Fibroblast of skin of right quadriceps (primary cell): ENCODE results near the gene SYNPO2.
"Not testable (repeated sequence)": the region's sequence is repeated elsewhere in the genome, so short reads cannot be mapped to it uniquely, and the experiment has no call there.

Experiments
- DNase-seq: peaks from one replicate; pipeline ENCODE4 v3.0.0-alpha.2; 2013

Gene SYNPO2

DNA sequence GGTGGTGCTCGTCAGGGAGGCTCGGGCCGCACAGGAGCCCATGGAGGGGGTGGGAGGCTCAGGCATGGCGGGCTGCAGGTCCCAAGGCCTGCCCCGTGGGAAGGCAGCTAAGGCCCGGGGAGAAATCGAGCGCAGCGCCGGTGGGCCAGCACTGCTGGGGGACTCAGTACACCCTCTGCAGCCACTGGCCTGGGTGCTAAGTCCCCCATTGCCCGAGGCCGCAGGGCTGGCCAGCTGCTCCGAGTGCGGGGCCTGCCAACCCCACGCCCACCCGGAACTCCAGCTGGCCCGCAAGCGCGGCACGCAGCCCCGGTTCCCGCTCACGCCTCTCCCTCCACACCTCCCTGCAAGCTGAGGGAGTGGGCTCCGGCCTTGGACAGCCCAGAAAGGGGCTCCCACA, 88.4 kb downstream of the SYNPO2 start:
- not testable (repeated sequence) for DNase-seq

DNA sequence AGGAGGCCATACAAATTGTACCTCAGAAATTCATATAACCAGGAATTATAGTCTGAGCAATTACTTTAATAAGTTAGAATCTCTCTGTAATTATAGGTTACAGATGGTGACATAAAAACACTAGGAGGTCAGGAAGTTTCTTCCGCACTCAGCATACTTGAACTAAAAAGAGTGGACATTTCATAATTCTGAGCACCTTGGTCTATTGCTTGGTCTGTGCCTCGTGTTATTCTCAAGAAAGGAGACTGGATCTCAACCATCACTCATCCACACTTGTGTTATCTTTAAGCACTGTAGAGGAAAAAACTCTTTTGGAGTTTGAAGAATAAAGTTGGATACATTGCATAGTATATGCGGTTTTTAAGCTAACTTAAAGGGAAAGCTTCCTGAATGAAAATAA, 91.1 kb downstream of the SYNPO2 start:
- DNase-seq: no peak

DNA sequence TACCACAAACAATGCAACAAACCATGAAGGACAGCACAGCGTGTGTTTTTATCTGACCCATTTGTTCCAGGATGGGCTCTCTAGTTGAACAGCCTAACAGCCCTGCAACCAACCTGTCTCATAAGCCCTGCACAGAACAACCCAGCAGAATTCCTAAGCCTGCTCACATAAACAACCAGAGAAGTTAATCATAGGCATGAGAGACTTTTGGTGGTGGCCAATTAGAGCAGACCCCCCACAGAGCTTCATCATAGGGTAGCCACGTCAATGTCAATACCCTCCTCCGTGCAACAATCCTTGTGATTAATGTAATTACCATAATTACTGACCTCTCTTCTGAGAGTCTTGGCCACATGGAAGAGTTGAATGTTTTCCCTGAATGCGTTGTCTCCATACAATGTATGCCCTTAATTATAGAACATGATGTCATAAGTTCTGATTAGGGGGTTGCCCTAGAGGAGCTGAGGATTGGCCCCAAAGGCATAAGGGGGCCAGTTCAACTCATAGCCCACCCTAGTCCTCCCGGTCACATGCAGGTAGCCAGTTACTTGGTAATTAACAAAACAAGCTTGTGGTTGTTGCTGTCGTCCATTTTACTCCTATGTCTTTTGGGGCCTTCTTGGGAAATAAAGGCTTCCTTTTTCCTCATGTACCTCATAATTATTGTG, 92.7 kb downstream of the SYNPO2 start:
- DNase-seq: peak; percentile 90

DNA sequence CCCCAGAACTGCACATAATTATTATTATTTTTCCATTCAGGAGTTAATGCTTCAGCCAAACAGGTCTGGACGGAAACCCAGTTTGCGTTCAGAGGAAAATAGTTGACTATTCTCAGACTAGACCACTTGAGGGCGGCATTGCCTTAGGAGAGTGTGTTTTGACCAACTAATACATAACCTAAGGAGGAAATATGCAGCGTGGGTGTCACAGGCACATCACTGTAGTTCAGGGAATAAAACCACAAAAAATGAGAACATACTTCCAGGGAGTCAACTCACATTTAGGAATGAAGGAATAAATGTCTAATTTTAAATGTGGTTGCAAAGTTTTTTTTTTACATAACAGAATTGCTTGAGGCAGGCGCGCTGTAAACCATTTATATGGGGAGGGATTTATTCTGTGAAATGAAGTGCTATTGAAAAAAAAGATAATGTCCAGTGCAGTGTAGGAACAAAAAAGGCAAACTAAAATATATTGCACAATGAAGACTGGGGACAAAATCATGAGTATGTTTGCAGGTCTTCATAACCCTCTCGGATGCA, 93.3 kb downstream of the SYNPO2 start:
- peak; percentile 97 for DNase-seq

DNA sequence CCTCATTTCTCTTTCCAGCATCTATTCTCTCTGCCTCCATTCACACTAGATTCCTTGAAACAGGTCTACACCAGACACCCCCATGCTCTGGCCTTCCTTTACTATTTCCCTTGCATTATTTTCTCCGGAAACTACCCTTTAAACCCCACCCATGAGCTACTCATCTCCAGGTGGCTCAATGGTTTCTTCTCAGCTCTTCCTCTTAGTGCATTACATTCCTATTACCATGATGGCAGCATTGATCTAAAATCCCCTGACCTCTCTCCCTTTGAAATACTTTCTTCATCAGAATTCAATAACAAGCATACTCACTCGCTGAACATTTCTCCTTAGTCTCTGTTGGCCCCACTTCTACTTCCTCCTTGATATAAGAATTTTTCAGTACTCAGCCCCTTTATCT, 94.6 kb downstream of the SYNPO2 start:
- DNase-seq: no peak

DNA sequence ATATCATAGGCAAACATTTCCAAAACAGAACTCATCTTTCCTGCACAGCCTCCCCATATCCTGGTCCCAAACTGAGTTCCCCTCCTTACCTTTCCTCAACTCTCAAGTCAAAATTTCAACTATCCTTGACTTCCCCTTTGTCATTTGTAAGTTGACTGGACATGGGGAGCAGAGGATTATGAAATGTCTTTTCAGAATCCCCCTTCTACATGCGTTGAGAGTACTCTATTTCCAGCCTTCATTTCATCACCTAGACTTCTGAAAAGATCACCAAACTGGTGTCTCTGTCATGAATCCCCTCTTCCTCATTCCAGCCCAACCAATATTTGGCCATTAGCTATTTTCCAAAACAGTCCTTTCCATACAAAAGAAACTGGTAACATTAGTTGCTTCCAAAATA, 95.2 kb downstream of the SYNPO2 start:
- no peak for DNase-seq

DNA sequence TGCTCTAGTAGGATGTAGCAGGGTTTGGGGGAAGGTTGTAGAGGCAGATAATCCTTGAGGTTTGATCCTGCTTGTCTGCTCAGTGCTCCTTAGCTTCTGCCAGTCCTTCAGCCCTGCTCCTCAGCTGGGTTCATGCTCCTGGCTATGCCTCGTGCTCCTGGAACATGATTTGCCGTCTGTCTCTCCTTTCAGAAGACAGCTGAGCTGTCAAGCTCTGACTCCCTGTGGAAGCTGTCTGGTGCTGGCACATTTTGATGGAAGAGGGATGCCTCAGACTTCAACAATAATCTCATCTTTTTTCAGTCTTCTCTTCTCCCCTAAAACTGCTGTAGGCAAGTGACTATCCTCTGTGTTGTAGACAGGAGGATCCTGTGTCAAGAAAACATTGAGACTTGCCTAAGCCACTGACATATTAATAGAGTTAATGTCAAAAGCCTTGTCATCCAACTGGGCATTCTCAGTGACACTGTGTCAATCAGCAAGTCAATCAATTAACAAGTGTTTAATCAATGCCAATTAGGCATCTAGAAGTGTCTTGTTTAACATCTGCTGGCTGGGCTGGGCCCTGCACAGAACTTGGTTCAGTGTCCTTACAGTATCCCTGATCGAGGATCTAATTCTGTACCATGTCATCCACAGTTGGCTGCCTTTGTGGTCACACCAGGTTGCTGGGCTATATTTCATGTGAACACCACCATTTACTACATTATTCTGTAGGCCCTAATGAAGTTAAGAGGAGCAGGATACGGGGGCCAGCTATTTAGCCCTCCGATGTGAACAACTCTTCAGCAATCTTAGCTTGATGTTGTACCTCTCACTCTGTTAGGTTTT, 96.7 kb downstream of the SYNPO2 start:
- no peak for DNase-seq

DNA sequence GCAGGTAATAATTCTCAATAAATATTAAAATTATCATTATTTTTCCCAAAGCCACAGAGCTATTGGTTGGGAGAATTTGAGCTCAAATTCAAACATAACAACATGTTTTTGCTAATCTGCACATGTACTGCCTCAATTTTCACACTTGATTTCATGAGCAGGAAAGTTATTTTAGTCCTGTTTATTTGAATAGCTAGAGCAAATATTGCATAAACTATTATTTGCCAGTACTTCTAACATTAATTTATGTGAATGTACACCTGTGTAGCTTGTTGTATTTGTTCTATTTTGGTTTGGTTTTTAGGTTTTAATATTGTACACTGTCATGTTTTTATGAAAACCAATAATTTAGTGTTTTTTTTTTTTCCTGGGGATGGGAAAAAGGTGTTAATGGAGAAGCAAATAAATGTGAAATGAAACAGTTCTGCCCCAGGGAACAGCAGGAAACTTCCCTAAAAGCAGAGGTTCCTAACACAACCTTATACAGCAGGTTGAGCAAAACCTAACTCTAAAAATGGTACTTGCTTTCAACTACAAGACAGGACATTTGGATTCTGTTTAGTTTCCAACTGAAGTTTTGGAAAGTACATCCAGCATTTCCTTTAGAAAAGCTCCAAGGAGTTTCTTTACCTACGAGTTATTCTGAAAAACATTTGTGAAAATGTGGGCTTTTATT, 99.4 kb downstream of the SYNPO2 start:
- no peak for DNase-seq

DNA sequence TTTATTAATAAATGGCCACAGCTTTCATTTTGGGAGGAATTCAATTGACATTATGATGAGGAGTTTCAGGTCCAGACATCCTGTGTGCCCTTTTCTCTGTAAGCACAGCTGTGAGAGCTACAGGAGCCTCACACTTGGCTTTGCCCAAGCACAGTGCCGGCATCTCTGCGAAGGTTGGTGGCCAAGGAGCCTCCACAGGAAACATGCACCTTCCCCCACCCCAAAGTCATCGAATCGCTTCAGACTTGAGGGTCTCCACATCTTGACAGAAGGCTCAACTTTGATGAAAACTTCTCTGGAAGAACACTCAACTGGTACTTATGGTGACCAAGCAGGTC, 100.0 kb downstream of the SYNPO2 start:
- no peak for DNase-seq

DNA sequence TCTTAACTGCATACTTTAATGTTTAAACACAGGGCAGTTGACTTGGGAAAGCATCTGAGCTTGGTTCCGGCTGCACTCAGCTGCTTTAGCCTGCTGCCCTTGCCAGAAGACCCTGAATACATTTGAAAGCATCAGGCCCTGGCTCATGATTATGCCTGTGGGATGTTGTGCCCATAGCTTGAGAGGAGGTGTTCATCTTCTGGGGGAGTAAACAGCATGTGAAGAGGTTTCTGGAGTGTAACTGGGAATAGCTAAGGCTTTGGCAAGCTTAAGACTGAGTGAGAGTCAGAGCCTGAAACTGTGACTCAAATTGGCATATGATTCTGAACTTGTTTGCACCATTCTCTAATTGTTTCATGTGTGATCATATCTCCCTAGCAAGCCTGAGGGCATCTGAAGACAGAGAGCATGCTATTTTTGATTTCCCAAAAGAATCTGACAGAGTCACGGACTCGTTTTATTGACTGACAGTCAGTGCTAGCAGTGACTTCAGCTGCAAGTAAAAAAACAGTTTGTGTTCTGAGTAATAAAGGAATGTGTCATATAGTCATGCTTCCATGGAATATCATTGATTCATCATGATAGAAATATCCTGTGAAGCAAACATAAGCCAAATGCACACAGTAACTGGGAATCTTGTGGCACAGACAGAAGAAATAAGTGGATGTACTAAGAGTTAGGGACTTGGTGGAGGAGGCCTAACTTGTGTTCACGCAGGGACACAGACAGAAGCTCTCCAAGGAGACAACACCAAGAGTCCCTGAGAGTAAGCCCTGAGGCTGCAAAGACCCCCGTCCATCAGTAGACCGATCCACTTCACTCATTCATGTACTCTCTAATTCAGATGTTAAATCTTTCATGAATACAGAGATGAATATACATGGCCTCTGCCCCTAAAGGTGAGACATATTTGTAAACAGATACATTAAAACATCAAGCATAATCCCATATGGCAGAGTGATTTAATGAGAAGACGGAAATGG, 100.7 kb downstream of the SYNPO2 start:
- DNase-seq: peak; percentile 97

DNA sequence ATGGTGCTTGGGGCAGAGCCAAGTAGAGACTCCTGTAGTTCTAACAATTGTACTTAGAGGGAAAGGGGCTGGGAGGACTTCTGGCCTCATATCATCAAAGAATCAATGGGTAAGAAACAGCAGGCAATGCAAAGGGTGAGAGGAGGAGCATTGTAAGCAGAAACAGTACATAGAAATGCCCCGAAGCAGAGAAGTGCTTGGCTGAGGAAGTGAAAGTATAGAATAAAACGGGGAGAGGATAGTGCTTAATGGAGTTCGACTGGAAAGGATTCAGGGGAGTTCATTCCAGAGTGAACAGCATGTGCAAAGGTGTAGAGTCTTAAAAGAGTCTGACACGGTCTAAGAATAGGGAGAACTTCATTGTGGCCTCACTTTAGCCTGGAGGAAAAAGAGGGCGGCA, 103.0 kb downstream of the SYNPO2 start:
- no peak for DNase-seq

DNA sequence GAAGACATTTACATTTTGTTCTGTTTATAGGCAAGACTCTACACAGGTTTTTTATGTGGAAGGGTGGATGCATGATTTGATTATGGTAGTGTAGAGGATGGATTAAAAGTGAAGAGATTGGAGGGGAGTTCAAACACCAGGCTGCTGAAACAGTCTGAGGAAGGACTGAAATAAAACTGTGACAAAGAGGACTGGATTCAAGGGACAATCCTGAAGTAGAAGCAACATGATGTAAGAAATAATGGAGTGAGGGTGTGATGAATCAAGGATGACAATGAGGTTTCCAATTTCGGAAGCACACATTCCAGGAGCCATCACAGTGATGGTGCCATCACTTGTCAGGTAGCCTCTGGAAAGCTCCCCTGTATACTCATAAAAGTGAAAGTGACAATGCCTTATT, 103.5 kb downstream of the SYNPO2 start:
- DNase-seq: no peak

DNA sequence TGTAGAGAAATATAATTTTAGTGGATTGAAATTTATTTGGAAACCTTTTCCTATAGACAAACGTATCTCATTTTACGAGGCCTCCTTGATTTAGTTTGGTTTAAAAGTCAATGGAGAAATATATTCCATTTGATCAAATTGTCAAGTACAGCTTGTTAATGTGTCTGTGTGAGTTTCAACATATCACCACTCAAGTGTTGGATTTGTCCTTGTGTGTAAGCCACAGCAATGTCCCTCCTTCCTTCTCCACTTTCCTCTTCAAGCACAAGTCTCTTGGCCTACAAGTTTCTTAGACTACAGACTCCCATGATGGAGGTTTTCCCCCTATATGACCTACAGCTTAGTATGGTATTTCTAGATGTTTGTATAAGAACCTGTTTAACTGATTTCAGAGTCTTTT, 104.7 kb downstream of the SYNPO2 start:
- DNase-seq: no peak

DNA sequence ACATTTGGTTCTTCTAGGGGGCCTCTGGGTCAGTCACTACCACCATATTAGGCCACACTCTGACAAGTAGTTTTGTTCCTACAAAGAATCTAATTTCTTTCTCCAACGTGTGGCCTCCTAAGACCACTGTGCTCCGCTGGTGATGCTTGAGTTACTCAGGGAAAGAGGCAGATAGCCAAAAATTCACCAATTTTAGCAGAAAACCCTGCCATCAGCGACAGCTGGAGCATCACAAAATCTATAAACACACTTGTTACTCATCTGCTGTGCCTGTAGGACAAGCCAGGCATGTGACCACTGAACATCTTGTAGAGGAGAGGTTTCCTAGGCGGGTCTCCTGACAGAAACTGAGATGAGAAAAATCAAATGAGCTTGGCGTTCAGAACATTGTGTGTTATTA, 105.4 kb downstream of the SYNPO2 start:
- DNase-seq: peak; percentile 26

DNA sequence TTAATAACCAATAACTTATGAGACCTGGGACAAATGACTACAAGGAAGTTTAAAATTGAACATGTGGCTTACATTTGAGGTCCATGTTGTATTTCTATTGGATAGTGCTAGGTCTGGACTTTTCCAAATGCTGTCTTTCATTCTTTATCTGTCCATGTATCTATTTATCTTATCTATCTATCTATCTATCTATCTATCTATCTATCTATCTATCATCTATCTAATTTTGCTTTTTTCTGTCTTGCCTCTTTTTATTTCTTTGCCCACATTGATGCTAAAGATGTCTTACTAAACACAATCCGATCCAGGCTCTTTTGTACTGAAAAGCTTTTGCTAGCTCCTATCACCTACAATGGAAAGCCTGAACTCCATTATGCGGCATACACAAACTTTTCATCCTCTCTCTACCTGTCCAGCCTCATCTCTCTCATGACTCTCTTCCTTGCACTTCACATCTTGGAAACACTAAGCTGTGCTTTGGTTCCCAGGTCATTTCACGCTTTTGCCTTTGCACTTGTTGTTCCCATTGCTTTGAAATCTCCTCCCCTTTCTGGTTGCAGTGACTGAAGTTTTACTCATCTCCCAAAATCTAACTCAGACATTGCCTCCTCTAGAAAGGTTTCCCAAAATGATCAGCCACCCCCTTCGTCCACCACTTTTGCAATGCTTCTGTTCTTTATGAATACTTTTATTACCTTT, 107.2 kb downstream of the SYNPO2 start:
- no peak for DNase-seq

DNA sequence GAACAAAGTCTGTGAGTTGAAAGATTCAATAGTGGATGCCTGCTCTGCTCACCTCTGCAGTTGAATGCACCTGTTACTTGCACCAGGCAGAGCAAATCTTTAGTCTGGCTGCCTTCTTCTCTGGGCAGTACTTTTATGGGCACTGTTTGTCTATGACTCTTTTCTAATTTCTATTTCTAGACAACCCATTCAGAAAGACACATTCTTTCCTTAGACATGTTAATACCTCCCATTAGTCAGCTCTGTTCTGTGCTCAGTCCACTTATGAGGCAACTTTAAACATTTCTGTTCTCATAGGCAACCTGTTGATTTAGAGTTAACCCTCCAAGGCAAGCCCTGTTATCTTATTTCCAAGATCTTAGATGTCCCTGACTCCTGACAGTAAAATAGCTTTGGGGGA, 108.9 kb downstream of the SYNPO2 start:
- DNase-seq: peak; percentile 41

DNA sequence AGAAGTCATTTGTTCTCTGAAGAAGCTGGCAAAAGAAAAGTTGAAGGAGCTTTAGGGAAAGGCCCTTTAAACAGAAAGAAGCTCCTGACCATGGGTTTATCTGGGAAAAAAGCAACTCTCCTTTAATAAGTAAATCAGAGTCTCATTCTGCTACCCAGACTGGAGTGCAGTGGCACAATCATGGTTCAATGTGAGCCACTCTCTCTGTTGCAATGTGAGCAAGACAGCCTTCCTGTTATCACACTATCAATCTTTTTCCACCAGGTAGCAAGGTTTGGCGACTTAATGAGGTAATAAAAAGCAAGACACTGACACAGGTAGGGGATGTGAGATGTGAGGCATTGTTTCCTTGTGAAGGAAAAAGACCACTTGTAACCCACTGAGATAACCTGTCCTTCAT, 111.3 kb downstream of the SYNPO2 start:
- DNase-seq: no peak

DNA sequence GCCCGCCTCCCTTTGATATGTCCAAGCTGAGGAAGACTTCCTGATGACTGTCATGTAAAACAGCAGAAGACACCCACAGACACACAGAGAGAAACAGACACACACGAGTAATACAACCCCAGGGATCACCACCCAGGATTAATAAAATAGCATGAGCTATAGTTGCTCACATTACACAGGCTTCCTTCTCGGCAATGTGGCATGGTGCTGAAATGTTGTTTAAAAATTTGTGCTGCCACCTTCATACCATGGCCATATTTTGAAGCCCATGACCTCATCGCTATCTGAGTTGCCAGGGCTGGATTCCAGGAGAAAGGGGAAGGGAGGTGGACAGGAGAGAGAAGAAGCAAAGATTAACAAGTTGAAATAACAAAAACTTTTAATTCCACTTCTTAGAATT, 111.7 kb downstream of the SYNPO2 start:
- no peak for DNase-seq

DNA sequence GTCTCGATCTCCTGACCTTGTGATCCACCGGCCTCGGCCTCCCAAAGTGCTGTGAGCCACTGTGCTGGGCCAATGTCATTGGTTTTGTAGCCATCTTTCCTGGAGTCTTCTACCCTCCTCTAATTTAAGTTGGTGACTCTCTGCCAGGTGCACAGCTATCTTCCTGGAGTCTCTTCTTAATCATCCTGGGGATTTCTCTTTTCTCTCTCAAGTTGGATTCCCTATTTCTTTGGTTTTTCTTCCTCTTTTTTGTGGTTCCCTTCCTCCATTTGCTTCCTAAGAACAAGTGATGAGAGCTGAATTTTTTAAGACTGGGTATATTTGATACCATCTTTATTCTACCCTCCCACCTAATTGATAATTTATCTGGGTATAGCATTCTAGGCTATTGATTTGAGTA, 113.8 kb downstream of the SYNPO2 start:
- DNase-seq: no peak

DNA sequence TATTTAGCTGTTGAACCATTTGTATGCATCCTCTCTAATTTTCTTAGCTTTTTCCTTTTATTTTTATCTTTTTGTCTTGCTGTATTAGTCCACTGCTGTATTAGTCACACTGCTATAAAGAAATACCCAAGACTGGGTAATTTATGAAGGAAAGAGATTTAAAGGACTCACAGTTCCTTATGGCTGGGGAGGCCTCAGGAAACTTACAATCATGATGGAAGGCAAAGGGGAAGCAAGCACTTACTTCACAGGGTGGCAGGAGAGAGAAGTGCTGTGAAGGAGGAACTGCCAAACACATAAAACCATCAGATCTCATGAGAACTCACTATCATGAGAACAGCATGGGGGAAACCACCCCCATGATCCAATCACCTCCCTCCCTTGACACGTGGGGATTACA, 114.3 kb downstream of the SYNPO2 start:
- DNase-seq: not testable (repeated sequence)

DNA sequence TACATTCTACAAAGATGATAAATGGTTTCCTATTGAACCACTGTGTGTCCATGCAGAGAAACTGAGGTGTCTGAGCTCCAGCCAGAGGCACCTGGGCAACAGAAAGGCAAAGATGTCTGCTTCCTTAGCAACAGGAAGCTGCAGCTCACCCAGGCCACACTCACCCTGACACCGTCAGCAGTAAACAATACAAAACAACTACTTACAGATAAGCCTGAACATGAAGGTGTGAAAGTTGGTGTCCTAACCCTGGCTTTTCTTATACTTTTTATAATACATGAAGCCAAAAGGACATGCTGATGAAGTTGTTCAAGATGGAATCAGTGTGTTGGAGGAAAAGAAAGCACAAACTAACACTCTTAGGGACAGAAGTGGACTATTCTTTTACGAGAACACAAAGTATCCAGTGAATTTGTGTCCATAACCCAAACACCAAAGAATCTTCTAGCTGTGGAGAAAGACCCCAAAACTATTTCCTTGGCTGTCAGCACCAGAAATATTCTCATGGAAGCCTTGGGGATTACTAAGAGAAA, 117.3 kb downstream of the SYNPO2 start:
- DNase-seq: no peak

DNA sequence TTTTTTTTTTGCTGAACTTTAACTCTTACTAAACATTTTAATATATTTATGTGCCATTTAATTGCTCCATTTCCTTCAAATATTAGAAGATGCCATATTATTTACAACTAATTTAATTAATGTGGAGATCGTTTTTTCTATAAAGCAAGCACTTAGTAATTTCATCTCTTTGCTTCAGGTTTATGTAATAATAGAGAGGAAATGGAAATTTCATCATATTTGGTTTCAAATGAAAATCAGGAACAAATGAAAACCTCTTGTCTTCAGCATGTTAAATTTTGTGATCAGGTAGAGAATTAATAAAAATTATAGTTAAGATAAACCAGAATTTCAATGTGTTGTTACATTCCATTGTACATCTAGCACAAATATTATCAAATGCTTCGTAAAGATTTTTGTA, 120.1 kb downstream of the SYNPO2 start:
- DNase-seq: no peak
